PC-9 (cell line): Measurements from ENCODE around the gene MAN2A2. TPM values are rescaled to one million over a fixed set of nuclear protein-coding genes. Genes with fewer than 3 reads are reported as not detected.

Source experiments
- BruUV-seq: library from RNA; stranded (reverse); fragments of 400-500 nt; replicated peaks from 2 replicates; lab custom pipeline; 2021; lab: Mats Ljungman, UMichigan
- CTCF ChIA-PET: fragments of 300-600 bp; sonication (Branson Sonifier 250); formaldehyde crosslinking; loops from one replicate; lab custom pipeline; 2022; ENCODE audit warnings: antibody characterized with exemption; lab: Charles Lee
- POLR2A ChIA-PET: fragments of 300-600 bp; sonication (Branson Sonifier 250); formaldehyde crosslinking; loops from one replicate; lab custom pipeline; 2022; ENCODE audit warnings: antibody characterized with exemption; ENCODE audit not compliant: unreplicated experiment; lab: Charles Lee
- DNase-seq, 2 experiments: peaks; one replicate each; pipeline versions ENCODE4 v3.0.0 to v3.0.0-alpha.2; 2015 to 2022; ENCODE audit warnings: mixed read lengths in 1 of 2
- H2AFZ ChIP-seq: fragments of 200-600 bp; sonication (generic); 2 replicates; pipeline ENCODE4 v1.8.1; 2017; ENCODE audit warnings: antibody characterized with exemption
- H3F3A ChIP-seq: fragments of 200-600 bp; sonication (generic); 2 replicates; pipeline ENCODE4 v1.8.1; 2017; ENCODE audit warnings: antibody characterized with exemption, mild to moderate bottlenecking, low read depth; ENCODE audit not compliant: insufficient read depth
- H3K27ac ChIP-seq: fragments of 200-600 bp; sonication (generic); 2 replicates; pipeline ENCODE4 v1.6.1; 2016; ENCODE audit warnings: mixed run types
- H3K27me3 ChIP-seq: fragments of 200-600 bp; sonication (generic); 2 replicates; pipeline ENCODE4 v1.6.1; 2016; ENCODE audit warnings: low read depth, mixed run types; ENCODE audit not compliant: insufficient read depth
- H3K36me3 ChIP-seq: fragments of 200-600 bp; sonication (generic); 2 replicates; pipeline ENCODE4 v1.6.1; 2016; ENCODE audit warnings: low read depth, mixed run types
- H3K4me1 ChIP-seq: fragments of 200-600 bp; sonication (generic); replicated peaks from 2 replicates; pipeline ENCODE4 v1.6.1; 2016; ENCODE audit warnings: mixed run types; ENCODE audit not compliant: insufficient read depth
- H3K4me2 ChIP-seq: fragments of 200-600 bp; sonication (generic); 2 replicates; pipeline ENCODE4 v1.6.1; 2017; ENCODE audit warnings: mixed run types
- H3K4me3 ChIP-seq: fragments of 200-600 bp; sonication (generic); 2 replicates; pipeline ENCODE4 v1.6.1; 2016; ENCODE audit warnings: mixed run types
- H3K79me2 ChIP-seq: fragments of 200-600 bp; sonication (generic); 2 replicates; pipeline ENCODE4 v1.6.1; 2017; ENCODE audit warnings: low read depth, mixed run types
- H3K9me2 ChIP-seq: fragments of 200-600 bp; sonication (generic); 2 replicates; pipeline ENCODE4 v1.8.1; 2017; ENCODE audit warnings: mild to moderate bottlenecking; ENCODE audit not compliant: insufficient read depth
- H3K9me3 ChIP-seq: fragments of 200-600 bp; sonication (generic); 2 replicates; pipeline ENCODE4 v1.8.1; 2016; ENCODE audit warnings: low read depth; ENCODE audit not compliant: insufficient read depth
- H4K20me1 ChIP-seq: fragments of 200-600 bp; sonication (generic); 2 replicates; pipeline ENCODE4 v1.8.1; 2017; ENCODE audit not compliant: insufficient read depth
- EZH2 ChIP-seq: fragments of 200-600 bp; sonication (generic); IDR thresholded peaks from 2 replicates; pipeline ENCODE4 v1.8.0; 2017; ENCODE audit warnings: antibody characterized with exemption, low read depth
- intact Hi-C: fragments of 100-400 bp; cut with micrococcal nuclease; formaldehyde crosslinking; loops from one replicate; pipeline ENCODE4 v1.10.0; 2022; ENCODE audit not compliant: unreplicated experiment
- total RNA-seq: library from RNA; stranded (reverse); gene quantifications from 2 replicates; pipeline ENCODE4 v1.2.3, GENCODE V29; 2021
- TF ChIP-seq, protein P1 (sequence below): fragments of 200-600 bp; sonication (generic); conservative IDR thresholded peaks from 2 replicates; pipeline ENCODE4 v1.6.1; 2017; ENCODE audit warnings: mixed run types, antibody characterized with exemption, mild to moderate bottlenecking, moderate library complexity

The MAN2A2 gene
- total RNA-seq, 1 experiment from 2014 or later: 27.1 TPM

DNA sequence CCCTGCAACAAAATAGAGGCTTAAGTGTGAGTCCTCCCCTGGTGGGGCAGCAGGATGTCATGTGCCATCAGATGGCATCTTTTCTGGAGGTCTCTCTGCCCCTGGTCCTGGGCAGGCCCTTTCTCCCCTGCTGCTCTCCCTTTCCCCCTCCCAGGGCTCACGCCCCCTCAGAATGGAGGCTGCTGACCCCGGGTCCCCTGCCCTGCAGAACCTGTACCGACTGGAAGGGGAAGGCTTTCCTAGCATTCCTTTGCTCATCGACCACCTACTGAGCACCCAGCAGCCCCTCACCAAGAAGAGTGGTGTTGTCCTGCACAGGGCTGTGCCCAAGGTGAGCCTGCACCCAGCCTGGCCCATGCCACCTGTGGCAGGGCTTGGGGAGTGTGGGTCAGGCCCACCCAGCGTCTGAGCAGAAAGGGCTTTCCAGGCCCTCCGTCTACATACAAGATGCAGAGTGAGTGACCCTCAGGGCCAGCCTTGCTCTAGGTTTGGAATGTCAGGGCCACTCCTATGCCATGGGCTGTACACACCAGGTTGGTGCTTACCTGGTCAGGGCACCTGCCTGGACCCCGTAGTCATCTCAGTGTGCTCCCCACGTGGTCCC lies 11.7 kb upstream of the MAN2A2 start:
- no peak for DNase-seq
- BruUV-seq: no TSS peak
- no peaks in the 10 kb centered on the region for H3K79me2 ChIP-seq
- H3K27me3 ChIP-seq: no peaks in the 10 kb centered on the region
- no peak overlapping the region for H2AFZ ChIP-seq
- H3K4me2 ChIP-seq: no peak overlapping the region
- no peaks in the 10 kb centered on the region for H3K4me1 ChIP-seq
- TF ChIP-seq, protein P1, sequence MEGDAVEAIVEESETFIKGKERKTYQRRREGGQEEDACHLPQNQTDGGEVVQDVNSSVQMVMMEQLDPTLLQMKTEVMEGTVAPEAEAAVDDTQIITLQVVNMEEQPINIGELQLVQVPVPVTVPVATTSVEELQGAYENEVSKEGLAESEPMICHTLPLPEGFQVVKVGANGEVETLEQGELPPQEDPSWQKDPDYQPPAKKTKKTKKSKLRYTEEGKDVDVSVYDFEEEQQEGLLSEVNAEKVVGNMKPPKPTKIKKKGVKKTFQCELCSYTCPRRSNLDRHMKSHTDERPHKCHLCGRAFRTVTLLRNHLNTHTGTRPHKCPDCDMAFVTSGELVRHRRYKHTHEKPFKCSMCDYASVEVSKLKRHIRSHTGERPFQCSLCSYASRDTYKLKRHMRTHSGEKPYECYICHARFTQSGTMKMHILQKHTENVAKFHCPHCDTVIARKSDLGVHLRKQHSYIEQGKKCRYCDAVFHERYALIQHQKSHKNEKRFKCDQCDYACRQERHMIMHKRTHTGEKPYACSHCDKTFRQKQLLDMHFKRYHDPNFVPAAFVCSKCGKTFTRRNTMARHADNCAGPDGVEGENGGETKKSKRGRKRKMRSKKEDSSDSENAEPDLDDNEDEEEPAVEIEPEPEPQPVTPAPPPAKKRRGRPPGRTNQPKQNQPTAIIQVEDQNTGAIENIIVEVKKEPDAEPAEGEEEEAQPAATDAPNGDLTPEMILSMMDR: no peak
- no peak for TF ChIP-seq EZH2
- intact Hi-C loops: no loop called here
- no peaks in the 10 kb centered on the region for H3K36me3 ChIP-seq
- no peak overlapping the region for H3K4me3 ChIP-seq
- H3K9me3 ChIP-seq: no peaks in the 10 kb centered on the region
- H3K27ac ChIP-seq: no peak overlapping the region
- CTCF ChIA-PET: no interaction called here
- H3K9me2 ChIP-seq: no peaks in the 10 kb centered on the region
- H3F3A ChIP-seq: no peaks in the 10 kb centered on the region
- no peaks in the 10 kb centered on the region for H4K20me1 ChIP-seq
- POLR2A ChIA-PET: no interaction called here

DNA sequence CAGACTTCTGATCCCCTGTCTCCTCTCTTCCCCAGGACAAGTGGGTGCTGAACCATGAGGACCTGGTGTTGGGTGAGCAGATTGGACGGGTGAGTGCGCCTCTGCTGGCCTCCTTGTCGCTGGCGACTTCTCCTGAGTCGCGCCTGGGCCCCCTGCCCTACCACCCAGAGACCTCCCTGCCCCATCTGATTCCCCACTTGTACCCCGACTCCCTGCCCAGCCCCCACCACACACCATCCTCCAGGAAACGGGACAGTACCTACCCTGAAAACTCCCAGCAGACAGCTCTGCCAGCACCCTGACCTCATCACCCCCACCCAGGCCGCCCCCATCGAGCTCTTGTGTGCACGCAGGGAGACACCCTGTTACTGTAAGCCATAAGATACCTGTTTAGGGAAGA lies 11.1 kb upstream of the MAN2A2 start:
- Histone ChIP-seq H3F3A (no peaks in the 10 kb centered on the region), H3K27ac (no peak overlapping the region), H3K27me3 (no peaks in the 10 kb centered on the region), H3K4me1 (no peaks in the 10 kb centered on the region), H3K9me2 (no peaks in the 10 kb centered on the region), H4K20me1 (no peaks in the 10 kb centered on the region), H3K9me3 (no peaks in the 10 kb centered on the region), H3K4me2 (no peak overlapping the region), H2AFZ (no peak overlapping the region), H3K36me3 (no peaks in the 10 kb centered on the region), H3K4me3 (no peak overlapping the region), H3K79me2 (no peaks in the 10 kb centered on the region)
- BruUV-seq: no TSS peak
- TF ChIP-seq EZH2: no peak
- CTCF ChIA-PET: no interaction called here
- no peak for DNase-seq
- POLR2A ChIA-PET: no interaction called here
- intact Hi-C loops: no loop called here

DNA sequence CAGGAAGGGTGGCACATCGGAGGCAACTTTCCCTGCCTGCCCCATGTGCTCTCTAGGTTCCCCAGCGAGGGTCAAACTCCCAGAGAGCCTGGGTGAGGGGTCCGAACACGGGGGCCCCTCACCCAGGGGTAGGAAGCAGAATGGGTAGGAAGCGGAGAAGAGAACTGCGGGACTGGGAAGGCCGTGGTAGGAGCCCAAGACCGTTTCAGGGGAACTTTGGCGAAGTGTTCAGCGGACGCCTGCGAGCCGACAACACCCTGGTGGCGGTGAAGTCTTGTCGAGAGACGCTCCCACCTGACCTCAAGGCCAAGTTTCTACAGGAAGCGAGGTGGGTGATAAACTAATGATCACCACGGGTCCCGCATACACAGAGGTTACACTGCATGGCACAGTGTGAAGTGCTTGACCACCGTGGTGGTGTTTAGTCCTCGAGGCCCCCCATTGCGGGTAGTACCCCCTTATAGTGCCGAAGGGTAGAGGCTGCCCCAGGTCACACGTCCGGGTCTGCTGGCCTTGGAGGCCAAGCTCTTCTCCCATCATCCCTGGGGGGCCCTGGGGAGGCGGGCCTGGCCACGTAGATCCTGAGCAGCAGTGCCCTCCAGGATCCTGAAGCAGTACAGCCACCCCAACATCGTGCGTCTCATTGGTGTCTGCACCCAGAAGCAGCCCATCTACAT lies 10.5 kb upstream of the MAN2A2 start:
- no peak overlapping the region for H2AFZ ChIP-seq
- TF ChIP-seq, protein P1: no peak
- no peak for TF ChIP-seq EZH2
- H3K9me2 ChIP-seq: no peaks in the 10 kb centered on the region
- ChIA-PET CTCF (no interaction called here), POLR2A (no interaction called here)
- H3K79me2 ChIP-seq: no peaks in the 10 kb centered on the region
- no peaks in the 10 kb centered on the region for H4K20me1 ChIP-seq
- no peak overlapping the region for H3K4me2 ChIP-seq
- H3K36me3 ChIP-seq: no peaks in the 10 kb centered on the region
- no peak overlapping the region for H3K27ac ChIP-seq
- no peak for DNase-seq
- H3K4me1 ChIP-seq: no peaks in the 10 kb centered on the region
- intact Hi-C loops: no loop called here
- no peaks in the 10 kb centered on the region for H3K9me3 ChIP-seq
- BruUV-seq: no TSS peak
- H3F3A ChIP-seq: no peaks in the 10 kb centered on the region
- H3K4me3 ChIP-seq: no peak overlapping the region
- H3K27me3 ChIP-seq: no peaks in the 10 kb centered on the region
